ENCODE results near the gene RPL18A.
"Not testable (repeated sequence)": the region's sequence is repeated elsewhere in the genome, so short reads cannot be mapped to it uniquely, and the experiment has no call there.

The RPL18A gene

GRCh38 chr19:17866964-17867486, 7.3 kb downstream of the RPL18A start:
- FAIRE-seq: no peak

GRCh38 chr19:17868669-17869068, 9.0 kb downstream of the RPL18A start:
- no peak for FAIRE-seq

GRCh38 chr19:17869114-17869608, 9.5 kb downstream of the RPL18A start:
- no peak for FAIRE-seq

- no peak for FAIRE-seq
Observed at GRCh38 chr19:17871032-17871877, 11.5 kb downstream of the RPL18A start.

GRCh38 chr19:17871878-17872250, 12.2 kb downstream of the RPL18A start, which contains the start of gene SLC5A5:
SLC5A5 (plus strand) TSS chr19:17871945; CDS start chr19:17872320, 375 bp downstream.
- no peak for FAIRE-seq

- FAIRE-seq: no peak
Observed at GRCh38 chr19:17872251-17873001, 12.7 kb downstream of the RPL18A start.

- FAIRE-seq: no peak
Observed at GRCh38 chr19:17873786-17874757, 14.4 kb downstream of the RPL18A start.

GRCh38 chr19:17874758-17875135, 15.0 kb downstream of the RPL18A start:
- FAIRE-seq: no peak

GRCh38 chr19:17877696-17878095, 18.0 kb downstream of the RPL18A start:
- no peak for FAIRE-seq

GRCh38 chr19:17879466-17879865, 19.8 kb downstream of the RPL18A start:
- no peak for FAIRE-seq

GRCh38 chr19:17881701-17882100, 22.0 kb downstream of the RPL18A start:
- FAIRE-seq: no peak

- no peak for FAIRE-seq
Observed at GRCh38 chr19:17883627-17884410, 24.1 kb downstream of the RPL18A start.

- FAIRE-seq: no peak
Observed at GRCh38 chr19:17886515-17886914, 26.8 kb downstream of the RPL18A start.

- FAIRE-seq: not testable (repeated sequence)
Observed at GRCh38 chr19:17887221-17887620, 27.5 kb downstream of the RPL18A start.

GRCh38 chr19:17888260-17888659, 28.6 kb downstream of the RPL18A start:
- FAIRE-seq: no peak

GRCh38 chr19:17889609-17890214, 30.0 kb downstream of the RPL18A start:
- no peak for FAIRE-seq

- FAIRE-seq: no peak
Observed at GRCh38 chr19:17893766-17894165, 34.1 kb downstream of the RPL18A start.

- no peak for FAIRE-seq
Observed at GRCh38 chr19:17902701-17903100, 43.0 kb downstream of the RPL18A start.

GRCh38 chr19:17908244-17908643, 48.5 kb downstream of the RPL18A start:
- no peak for FAIRE-seq

GRCh38 chr19:17909003-17909732, 49.5 kb downstream of the RPL18A start:
- FAIRE-seq: no peak
